Measurements from ENCODE around the gene TEPSIN.

TEPSIN gene, protein sequence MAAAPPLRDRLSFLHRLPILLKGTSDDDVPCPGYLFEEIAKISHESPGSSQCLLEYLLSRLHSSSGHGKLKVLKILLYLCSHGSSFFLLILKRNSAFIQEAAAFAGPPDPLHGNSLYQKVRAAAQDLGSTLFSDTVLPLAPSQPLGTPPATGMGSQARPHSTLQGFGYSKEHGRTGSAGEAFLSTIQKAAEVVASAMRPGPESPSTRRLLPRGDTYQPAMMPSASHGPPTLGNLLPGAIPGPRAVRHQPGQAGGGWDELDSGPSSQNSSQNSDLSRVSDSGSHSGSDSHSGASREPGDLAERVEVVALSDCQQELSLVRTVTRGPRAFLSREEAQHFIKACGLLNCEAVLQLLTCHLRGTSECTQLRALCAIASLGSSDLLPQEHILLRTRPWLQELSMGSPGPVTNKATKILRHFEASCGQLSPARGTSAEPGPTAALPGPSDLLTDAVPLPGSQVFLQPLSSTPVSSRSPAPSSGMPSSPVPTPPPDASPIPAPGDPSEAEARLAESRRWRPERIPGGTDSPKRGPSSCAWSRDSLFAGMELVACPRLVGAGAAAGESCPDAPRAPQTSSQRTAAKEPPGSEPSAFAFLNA

GRCh38 chr17:81238815-81239713, at the start of gene TEPSIN, which contains the start of gene NDUFAF8:
TSS of gene TEPSIN (minus strand) at chr17:81239055. CDS start at chr17:81239033, 22 bp downstream.
TSS of gene NDUFAF8 (plus strand) at chr17:81239318. CDS start at chr17:81239364, 46 bp downstream.
- peak; percentile 92 to 95 for DNase-seq

DNA sequence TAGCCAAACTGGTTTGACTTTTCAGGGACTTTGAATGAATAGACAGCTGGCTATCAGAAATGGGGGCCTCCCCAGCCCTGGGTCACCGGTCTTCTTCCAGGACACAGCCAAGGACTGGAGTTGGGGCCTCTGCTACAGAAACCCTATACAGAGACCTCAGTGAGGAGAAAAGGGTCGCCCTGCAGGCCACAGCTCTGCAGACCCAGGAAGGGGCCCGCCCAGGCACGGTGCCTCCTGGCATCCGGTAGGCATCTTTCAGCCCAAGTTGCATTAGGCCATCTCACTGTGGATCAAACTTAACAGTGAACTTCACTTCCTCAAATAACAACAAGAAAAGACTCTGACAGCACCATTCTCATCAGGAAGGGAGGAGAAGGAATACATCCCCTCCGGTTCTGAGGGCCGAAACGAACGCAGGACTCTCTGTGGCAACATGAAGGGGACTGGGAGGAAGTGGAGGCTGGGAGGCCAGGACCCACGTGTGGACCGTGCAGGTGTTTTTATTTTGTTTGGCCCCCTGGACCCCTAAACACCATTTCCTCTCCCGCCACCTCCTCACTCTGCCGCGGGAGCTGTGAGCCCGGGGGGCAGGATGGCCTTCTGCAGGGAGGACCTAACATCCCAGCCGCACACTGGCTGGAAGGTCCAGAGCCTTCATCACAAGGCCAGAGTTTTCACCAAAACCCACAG, 49.0 kb upstream of the TEPSIN start:
- no peak for DNase-seq

GRCh38 chr17:81287152-81287551, 48.3 kb upstream of the TEPSIN start:
- DNase-seq: no peak

- no peak for DNase-seq
Observed at GRCh38 chr17:81286491-81287145, 47.8 kb upstream of the TEPSIN start.

DNA sequence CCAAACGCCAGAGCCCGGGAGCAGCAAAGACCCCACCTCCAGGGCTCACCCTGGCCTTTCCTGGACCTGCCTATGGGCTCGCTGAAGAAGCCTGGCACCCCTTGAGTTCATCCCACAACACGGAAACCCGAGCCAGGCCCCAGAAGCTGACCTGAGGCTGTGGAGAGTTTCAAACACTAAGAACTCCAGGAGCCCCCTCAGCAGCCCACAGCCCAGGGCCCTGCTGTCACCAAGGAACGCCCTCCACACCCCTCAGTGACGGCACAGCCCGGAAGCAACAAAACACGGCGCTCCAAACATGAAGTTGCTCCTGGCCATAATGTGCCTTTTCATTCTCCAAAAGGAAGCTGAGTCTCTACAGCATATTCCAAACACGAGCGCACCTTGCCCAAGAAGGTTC, 47.0 kb upstream of the TEPSIN start:
- DNase-seq: no peak

GRCh38 chr17:81285179-81285878, 46.5 kb upstream of the TEPSIN start:
- peak; percentile 49 to 60 for DNase-seq

DNA sequence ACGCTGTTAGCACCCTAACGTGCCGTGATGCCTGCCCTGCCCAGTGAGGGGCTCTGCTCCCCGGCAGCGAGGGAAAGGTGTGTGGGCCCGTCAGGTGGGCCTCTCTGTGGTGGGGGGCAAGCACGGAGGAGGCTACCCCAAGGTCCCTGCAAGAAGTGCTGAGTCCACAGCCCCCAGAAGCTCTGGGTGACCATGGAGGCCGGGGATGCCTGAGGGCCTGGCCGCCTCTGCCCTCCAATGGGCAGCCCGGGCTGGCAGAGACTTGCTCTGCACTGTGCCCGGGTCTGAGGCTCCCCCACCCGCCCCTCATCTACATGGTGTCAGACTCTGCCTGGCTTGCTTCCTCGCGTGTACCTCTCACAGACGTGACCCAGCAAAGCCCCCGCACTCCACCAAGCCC, 44.0 kb upstream of the TEPSIN start:
- DNase-seq: no peak

DNA sequence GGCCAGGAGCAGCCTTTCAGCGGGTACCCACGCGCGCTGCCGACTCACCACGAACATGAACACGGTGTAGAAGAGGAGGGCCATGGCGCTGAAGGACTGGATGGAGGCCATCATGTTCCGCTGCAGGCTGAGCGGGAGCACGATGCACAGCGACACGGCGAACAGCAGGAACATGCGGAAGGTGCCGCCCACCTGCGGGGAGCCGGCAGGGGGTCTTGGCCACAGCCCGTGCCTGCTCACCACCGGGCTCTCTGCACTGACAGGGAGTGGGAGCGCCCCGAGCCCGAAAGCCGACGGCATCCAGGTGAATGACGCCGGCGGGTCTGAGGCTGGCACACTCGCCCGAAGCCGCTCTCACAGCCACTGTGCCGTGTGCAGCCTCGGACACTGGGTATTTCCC, 43.3 kb upstream of the TEPSIN start:
- DNase-seq: no peak

DNA sequence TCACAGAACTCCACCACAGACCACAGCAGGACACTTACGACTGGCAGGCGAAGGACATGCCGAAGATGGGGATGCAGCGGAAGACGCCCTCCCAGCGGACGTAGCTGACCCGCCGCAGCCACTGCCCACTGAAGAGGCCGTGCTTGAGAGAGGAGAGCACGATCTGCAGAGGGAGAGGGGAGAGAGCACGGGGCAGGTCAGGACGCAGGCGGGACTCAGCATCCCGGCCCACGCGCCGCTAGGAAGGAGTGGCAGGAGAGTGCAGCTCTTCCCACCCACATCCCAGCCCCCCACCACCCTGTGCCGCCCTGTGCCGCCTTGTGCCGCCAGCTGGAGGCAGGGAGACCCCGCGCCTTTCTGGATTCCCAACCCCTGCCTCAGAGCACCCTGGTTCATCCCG, 41.7 kb upstream of the TEPSIN start:
- DNase-seq: no peak

- no peak for DNase-seq
Observed at GRCh38 chr17:81279278-81280275, 40.7 kb upstream of the TEPSIN start.

GRCh38 chr17:81278831-81279230, 40.0 kb upstream of the TEPSIN start:
- no peak for DNase-seq

DNA sequence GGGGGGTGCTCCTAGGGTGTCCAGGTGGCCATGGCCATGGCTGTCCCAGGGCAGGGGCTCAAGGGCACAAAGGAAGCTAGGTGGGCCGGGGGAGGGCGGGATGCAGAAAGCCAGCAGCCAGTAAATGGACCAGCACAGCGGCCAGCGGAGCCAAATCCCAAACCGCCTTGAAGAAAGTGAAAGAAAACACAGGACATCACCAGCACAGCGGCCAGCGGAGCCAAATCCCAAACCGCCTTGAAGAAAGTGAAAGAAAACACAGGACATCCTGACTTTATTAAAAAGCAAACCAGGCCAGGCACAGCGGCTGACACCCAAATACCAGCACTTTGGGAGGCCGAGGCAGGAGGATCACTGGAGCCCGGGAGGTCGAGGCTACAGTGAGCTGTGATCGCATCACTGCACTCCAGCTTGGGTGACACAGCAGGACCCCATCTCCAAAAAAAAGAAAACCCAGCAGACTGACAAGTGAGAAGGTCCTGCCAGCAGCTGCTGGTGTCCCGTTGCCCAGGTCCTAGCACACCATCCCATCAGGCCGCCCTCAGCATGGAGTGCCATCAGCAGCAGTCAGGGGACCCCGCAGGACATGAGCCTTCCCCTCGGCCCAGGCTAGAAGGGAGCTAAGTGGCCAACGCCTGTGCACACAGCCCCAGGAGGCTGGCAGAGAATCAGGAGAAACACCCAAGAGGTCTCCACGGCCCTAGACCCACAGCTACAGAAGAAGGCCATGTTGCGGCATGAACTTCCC, 39.3 kb upstream of the TEPSIN start:
- no peak for DNase-seq

DNA sequence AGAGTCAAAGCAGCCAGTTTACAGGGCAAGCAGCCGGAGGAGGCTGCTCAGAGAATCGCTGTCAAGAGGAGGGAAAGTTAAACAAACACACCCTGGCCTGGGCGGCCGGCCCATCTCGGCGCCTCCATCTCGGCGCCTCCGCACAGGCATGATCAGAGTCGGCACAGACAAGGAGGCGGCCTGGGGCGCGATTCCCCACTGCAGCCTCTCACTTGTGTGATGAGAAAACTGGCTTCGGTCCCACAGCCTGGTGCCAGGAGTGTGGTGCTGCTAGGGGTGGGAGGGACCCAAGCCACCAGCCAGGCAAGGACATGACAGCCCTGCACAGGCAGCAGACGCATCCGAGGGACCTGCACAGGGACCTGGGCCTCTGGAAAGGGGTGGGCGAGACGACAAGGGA, 38.6 kb upstream of the TEPSIN start:
- no peak for DNase-seq

DNA sequence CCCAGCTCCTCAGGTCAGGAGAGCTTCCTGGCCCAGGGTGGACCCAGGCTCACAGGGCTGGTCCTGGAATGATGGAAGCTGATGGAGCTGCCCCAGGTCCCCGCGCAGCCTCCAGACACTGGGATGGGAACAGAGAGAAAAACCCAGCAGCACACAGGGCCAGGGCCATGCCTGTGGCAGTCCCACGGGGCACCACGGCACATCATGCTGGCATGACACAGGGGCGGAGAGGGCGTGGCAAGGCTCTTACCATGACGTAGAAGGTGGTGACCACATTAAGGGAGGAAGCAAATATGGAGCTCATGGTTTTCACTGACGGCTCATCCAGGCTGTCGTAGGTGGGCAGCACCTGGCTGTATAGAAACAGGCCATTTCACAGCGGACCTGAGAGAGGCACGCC, 37.9 kb upstream of the TEPSIN start:
- no peak for DNase-seq

DNA sequence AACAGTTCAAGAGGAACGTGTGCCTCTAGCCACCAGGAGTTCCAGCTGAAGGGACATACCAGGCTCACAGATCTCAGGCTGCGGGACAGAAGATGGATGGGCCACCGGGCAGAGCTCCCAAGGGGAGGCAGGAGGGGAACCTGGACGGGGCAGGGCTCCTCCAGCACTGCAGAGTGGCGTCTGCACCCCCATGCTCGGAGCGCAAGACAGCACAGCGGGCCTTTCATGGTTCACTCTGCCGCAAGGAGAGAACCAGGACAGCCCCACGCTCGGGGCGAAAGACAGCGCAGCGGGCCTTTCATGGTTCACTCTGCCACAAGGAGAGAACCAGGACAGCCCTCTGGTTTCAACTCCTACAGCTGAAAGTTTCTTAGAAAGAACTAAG, 35.6 kb upstream of the TEPSIN start:
- no peak for DNase-seq

DNA sequence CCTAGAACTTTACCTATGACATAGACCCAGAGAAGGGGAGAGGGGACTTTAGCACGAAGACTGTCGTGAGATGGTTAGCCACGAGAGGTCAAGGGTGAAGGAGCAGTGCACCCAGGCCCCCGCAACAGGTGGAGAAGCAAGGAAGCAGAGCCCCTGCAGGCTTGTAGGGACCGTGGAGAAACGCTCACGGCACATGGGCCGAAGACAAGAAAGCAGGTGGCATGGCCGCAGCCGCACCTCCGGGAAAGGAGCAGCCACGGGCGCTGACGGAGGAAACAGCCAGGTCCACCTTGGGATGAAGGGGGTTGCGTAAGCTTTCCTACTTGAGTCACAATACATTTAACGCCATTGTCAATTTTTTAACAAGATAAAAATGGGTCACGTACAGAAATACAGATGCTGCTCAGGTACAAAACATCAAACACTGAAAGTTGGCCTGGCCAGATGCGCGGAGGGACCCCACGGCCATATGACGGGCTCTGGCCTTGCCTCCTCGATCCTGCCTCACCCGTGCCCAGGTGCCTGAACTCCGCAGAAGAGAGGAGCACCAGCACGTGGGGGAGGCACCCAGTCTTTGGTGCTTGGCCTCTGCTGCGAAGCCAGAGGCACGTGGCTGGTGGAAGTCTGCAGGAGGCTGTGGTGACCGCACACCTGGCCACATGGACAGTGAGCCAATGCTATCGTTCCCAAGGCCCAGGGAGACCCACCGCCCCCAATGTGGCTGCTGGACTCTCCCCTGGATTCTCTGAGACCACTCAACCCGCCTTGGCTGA, 35.0 kb upstream of the TEPSIN start:
- DNase-seq: no peak

DNA sequence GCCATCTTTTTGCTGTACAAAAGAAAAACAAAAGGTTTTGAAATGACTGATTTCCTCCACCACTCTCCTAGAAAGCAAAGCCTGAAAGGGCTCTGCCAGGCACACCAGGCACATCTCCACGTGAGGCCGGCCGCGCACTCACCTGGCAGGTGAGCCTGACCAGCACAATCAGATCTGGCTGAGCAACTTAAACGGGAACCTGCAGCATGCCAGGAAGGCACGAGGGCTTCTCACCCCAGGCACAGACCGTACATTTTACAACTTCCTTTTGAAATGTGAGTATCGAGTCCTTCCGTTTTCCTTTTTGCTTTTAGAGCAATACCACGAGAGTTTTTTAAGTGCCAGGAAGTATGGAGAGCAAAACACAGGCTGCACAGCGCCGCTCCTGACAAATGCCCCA, 33.8 kb upstream of the TEPSIN start:
- DNase-seq: no peak

GRCh38 chr17:81271226-81271625, 32.4 kb upstream of the TEPSIN start:
- no peak for DNase-seq

- no peak for DNase-seq
Observed at GRCh38 chr17:81270279-81270678, 31.4 kb upstream of the TEPSIN start.

Data from activated CD4-positive, alpha-beta T cell treated with anti-CD3 and anti-CD28 coated beads for 4 hours (primary cell).